Measurements from ENCODE around the gene ATP2A3. TPM values are rescaled to one million over a fixed set of nuclear protein-coding genes. Genes with fewer than 3 reads are reported as not detected.

Gene ATP2A3
- polyA plus RNA-seq, 4 donors, result 3.2 to 6.4 (median 5.2) TPM

DNA sequence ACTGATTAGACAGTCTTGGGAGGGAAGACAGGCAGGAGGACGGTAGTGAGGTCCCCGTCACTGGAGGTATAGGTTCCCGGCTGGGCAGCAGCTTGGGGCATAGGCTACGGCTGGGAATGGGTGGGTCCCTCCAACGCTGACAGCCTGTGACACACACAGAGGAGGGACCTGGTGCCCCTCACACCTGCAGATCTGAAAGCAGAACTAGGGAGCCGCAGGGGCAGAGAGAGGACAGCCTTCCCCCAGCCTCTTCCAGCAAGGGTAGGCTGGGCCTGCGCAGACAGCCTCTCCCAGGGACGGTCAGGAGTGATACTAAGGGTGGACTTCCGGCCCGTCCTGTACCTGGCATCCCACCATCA lies 49.9 kb downstream of the ATP2A3 start:
- DNase-seq (ENCODE audit: low read depth in 4 of 4, low spot score in 3 of 4), result no peak

GRCh38 chr17:3913531-3914311 lies 50.5 kb downstream of the ATP2A3 start:
- DNase-seq (ENCODE audit: low read depth in 4 of 4, low spot score in 3 of 4), result peak in 1 of 4 donors; percentile 56

DNA sequence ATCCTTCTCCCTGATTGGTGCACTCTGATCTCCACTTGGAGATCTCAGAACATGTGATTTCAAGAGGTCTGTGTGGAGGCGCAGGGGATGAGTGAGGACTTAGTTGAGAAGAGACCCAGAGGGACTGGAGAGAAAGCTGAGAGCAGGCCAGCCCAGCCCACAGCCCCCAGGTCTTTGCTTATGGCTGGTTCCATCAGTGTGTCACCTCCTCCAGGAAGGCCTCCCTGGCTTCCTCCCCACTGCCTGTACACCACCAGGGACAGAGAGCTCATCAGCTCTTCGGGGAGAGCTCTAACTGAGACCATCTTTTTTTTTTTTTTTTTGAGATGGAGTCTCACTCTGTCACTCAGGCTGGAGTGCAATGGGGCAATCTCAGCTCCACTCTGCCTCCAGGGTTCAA lies 51.4 kb downstream of the ATP2A3 start:
- DNase-seq (ENCODE audit: low read depth in 4 of 4, low spot score in 3 of 4), result no peak

DNA sequence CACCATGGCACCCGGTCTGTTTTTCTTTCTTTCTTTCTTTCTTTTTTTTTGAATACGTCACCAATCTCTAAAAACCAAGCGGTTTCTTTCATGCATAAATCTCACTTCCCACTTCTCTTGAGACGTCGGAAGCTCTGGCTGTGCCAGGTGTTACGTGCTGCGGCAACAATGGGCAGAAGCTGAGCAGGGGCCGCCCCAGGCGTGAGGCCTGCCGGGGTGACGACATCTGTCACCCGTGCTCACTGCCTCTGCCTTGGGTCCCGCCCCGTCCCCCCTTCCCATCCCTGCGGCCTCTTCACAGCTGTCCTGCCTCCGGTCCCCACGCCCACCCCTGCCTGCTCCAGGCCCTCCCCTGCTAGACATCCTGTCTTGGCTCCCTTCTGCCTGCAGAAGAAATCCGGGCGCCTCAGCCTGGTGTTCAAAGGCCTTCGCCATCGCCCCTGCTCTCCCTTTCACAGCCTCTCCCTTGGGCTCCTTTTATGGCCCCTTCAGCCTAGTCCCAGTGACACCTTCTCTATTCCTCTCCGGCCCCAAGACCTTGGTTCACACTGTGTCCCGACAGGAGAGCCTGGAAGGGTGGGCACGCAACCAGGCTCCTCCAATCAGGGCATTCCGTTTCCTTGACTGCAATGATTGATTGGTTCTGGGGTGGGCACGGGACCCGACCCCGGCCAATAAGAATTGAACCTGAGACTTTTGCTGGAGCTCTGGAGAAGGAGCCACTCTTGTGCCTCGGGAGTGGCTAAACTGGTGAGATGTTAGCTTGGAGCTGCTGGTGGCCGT lies 52.8 kb downstream of the ATP2A3 start:
- DNase-seq (ENCODE audit: low read depth in 4 of 4, low spot score in 3 of 4), result no peak

GRCh38 chr17:3910420-3911270 lies 53.6 kb downstream of the ATP2A3 start:
- no peak for DNase-seq (ENCODE audit: low read depth in 4 of 4, low spot score in 3 of 4)

DNA sequence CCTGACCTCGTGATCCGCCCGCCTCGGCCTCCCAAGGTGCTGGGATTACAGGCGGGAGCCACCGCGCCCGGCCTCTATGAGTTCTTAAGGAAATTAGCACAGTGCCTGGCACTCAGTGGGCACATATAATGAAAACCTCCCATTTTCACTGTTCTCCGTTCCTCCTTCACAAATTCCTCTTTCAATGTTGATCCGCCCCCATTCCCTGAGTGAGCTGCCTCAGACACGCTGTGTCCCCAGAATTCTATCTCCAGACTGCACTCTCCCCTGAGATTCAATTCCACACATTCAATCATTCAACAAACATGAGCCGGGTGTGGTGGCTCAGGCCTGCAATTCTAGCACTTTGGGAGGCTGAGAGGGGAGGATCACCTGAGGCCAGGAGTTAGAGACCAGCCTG lies 55.0 kb downstream of the ATP2A3 start:
- no peak for DNase-seq (ENCODE audit: low read depth in 4 of 4, low spot score in 3 of 4)

GRCh38 chr17:3907483-3908216 lies 56.6 kb downstream of the ATP2A3 start:
- DNase-seq (ENCODE audit: low read depth in 4 of 4, low spot score in 3 of 4), result no peak

DNA sequence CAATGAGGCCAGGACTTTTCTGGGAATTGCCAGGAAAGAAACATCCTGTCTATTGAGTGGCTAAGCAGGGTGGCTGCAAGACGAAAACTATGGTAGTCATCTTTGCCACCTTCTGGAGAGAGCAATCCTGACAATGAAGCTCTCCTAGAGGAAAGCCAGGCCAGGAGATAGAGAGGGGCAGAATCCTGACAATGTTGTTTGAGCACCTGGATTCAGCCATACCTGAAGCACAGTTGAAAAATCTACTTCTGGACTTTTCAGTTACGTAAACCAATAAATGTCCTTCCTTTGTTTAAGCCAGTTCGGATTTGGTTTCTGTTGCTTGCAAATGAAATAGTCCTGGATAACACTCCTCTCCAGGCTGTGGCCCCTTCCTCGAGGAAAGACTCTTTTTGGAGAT lies 57.4 kb downstream of the ATP2A3 start:
- no peak for DNase-seq (ENCODE audit: low read depth in 4 of 4, low spot score in 3 of 4)

- DNase-seq (ENCODE audit: low read depth in 4 of 4, low spot score in 3 of 4), result no peak
These were observed 59.2 kb downstream of the ATP2A3 start for GRCh38 chr17:3905017-3905520.

- DNase-seq (ENCODE audit: low read depth in 4 of 4, low spot score in 3 of 4), result no peak
These were observed 59.7 kb downstream of the ATP2A3 start for GRCh38 chr17:3904501-3904900.

DNA sequence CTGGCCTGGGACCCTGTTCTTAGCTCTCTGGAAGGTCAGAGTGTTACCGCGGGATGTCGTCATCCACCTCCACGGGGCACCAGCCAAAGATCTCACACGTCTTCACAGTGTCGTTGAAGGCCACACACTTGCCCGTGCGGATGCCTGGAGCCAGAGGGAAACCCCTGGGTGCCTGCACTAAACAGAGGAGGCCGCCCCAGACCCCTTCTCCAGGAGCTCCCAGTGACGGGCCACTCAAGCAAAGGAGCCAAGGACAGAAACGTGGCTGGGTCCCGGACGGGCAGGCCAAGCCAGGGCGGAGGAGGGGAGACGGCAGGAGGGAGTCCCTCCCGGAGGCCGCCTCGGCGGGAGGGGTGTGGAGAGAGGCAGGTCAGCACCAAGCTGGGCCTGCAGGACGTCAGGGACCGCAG lies 60.4 kb downstream of the ATP2A3 start:
- DNase-seq (ENCODE audit: low read depth in 4 of 4, low spot score in 3 of 4), result no peak

- no peak for DNase-seq (ENCODE audit: low read depth in 4 of 4, low spot score in 3 of 4)
These were observed 61.0 kb downstream of the ATP2A3 start for GRCh38 chr17:3903051-3903825.

GRCh38 chr17:3900646-3901045 lies 63.6 kb downstream of the ATP2A3 start:
- no peak for DNase-seq (ENCODE audit: low read depth in 4 of 4, low spot score in 3 of 4)

- DNase-seq (ENCODE audit: low read depth in 4 of 4, low spot score in 3 of 4), result no peak
These were observed 66.5 kb downstream of the ATP2A3 start for GRCh38 chr17:3897731-3898130.

GRCh38 chr17:3896968-3897235 lies 67.3 kb downstream of the ATP2A3 start:
- no peak for DNase-seq (ENCODE audit: low read depth in 4 of 4, low spot score in 3 of 4)

DNA sequence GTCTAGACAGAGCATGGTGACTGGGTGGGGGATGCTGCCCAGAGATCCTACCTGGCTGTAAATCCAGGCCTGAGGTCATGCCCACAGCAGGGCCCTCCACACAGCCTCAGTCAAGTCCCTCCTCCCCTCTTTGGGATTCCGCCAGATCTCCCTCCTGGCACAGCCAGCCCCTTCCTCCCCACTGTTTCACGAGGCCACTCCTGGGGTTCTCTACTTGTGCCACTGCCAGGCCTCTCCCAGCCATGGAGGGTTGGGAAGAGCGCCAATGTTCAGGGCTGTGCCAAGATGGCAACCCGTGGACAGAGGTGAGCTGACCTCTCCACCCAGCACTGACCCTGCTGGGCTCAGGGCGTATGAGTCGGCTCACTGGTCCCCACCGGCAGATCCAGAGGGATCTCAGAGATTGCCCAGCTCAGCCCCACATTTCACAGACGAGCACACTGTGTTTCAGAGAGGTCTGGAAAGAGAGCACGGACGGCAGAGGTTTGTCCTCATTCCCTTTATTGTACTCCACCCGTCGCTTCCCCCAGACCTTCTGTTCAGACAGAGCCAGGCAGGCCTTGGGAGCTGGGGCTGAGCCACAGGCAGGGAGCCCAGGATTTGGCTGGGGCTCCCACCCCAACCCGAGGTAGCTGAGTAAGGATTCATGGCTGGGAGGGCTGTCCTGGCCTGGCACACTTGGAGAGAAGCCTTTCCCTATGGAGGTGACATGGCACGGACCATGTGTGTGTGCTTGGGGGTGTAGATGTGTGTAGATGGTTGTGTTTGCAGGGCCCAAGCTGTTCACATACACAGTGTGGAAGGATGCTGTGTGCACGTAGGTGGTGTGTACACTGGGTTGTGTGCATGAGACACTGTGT lies 67.9 kb downstream of the ATP2A3 start:
- no peak for DNase-seq (ENCODE audit: low read depth in 4 of 4, low spot score in 3 of 4)

- no peak for DNase-seq (ENCODE audit: low read depth in 4 of 4, low spot score in 3 of 4)
These were observed 68.9 kb downstream of the ATP2A3 start for GRCh38 chr17:3895354-3895753.

DNA sequence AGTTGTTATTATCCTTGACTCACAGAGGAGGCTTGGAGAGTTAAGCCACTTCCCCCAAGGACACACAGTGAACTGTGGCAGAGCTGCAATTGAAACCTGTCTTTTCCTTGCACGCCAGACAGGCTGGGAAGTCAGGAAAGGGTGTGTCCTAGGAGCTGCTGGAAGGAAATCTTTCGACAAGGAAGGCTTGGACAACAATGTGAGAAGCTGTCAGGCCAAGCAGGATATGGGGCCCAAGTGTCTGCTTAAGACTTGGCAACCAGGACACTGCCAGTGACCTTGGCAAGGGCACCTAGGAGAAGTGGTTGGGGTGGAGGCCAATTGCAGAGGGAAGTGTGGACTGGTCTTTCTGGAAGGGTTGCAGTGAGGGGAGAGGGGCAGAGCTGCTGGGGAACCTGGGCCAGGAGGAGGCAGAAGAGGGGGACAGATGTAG lies 69.3 kb downstream of the ATP2A3 start:
- no peak for DNase-seq (ENCODE audit: low read depth in 4 of 4, low spot score in 3 of 4)

DNA sequence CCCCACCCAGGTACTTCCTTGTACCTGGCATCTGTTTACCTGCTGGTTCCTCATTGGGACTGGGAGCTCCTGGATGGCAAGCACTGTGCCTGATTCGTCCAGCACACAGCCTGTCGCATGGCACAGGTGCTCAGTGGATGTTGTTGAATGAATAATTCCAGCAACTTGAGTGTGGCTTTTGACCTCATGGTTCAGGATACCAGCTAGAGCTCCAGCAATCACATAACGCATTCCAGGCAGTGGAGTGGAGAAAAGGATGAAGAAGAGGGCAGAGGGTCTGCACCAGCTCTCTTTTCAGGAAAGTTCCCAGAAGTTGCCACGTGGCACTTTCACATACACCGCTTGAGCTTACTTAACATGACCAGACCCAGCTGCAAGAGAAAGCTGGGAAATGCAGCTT lies 70.0 kb downstream of the ATP2A3 start:
- DNase-seq (ENCODE audit: low read depth in 4 of 4, low spot score in 3 of 4), result no peak

All from right renal pelvis (tissue), 4 donors.